ENCODE data around the gene NRXN3.

GRCh38 chr14:79028281-79028680 lies 858.1 kb downstream of the NRXN3 start:
- TF ChIP-seq CTCF (conservative IDR thresholded peaks at IDR 0.05; ENCODE audit: low read depth, low read length) (no peak), EZH2 (IDR thresholded peaks at IDR 0.05; ENCODE audit: low read length, unreplicated experiment) (no peak), EZH2phosphoT487 (IDR thresholded peaks at IDR 0.05; ENCODE audit: borderline replicate concordance, low read length) (no peak)
